Hematopoietic multipotent progenitor cell (in vitro differentiated cells): ENCODE data around the gene COX6A2. TPM values are rescaled to one million over a fixed set of nuclear protein-coding genes. Genes with fewer than 3 reads are reported as not detected.
"Not testable (repeated sequence)": the region's sequence is repeated elsewhere in the genome, so short reads cannot be mapped to it uniquely, and the experiment has no call there.

Experiments used
- DNase-seq, 3 donors: peaks; one replicate each; pipeline ENCODE4 v3.0.0-alpha.2; 2011 to 2015; ENCODE audit warnings: low read depth in 2 of 3, low spot score in 2 of 3
- total RNA-seq: library from RNA; depleted of rRNA; stranded (reverse); fragments of >200 nt; gene quantifications from one replicate; pipeline ENCODE4 v1.2.3, GENCODE V29; 2012

COX6A2 gene
- total RNA-seq, 1 donor: not detected

DNA sequence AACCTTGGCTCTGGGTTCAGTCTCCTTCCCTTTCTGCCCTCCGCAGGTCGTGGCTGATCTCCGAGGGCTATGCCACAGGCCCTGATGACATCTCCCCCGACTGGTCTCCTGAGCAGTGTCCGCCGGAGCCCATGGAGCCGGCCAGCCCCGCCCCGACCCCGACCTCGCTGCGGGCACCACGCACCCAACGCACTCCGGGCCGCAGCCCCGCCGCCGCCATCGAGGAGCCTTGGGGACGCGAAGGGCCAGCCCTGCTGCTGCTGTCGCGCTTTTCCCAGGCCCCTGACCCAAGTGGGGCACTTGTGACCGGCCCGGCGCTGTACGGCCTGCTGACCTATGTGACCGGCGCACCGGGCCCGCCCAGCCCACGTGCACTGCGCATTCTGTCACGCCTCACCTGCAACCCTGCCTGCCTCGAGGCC, 36.2 kb upstream of the COX6A2 start:
- DNase-seq: no peak

DNA sequence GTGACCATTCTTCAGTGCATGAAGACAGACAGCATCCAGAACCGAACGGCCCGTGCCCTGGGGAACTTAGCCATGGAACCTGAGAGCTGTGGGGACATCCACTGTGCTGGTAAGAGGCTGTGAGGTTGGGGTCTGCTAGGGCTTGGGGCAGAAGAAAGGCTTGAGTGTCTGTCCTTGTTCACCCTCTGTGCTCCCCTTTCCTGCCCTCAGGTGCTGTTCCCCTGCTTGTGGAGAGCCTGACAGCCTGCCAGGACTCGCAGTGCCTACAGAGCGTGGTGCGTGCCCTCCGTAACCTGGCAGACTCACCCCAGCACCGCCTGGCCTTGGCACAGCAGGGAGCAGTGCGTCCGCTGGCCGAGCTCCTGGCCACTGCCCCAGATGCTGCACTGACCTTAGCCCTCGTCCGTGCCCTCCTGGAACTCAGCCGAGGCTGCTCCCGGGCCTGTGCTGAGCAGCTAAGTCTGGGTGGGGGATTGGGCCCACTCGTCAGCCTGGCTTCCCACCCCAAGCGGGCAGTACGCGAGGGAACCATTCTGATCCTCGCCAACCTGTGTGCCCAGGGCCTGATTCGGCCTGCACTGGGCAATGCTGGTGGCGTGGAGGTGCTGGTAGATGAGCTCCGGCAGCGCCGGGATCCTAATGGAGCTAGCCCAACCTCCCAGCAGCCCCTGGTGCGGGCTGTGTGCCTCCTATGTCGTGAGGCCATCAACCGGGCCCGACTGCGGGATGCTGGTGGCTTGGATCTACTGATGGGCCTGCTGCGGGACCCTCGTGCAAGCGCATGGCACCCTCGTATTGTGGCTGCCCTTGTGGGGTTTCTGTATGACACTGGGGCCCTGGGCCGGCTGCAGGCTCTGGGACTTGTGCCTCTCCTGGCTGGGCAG, 34.0 kb upstream of the COX6A2 start:
- DNase-seq: no peak

- DNase-seq: no peak
These were observed 33.2 kb upstream of the COX6A2 start for GRCh38 chr16:31461201-31461920.

- DNase-seq: peak in 2 of 3 donors; percentile 50 to 74
These were observed 32.4 kb upstream of the COX6A2 start for GRCh38 chr16:31460582-31461002.

- DNase-seq: peak in 2 of 3 donors; percentile 98 to 99
These were observed 31.8 kb upstream of the COX6A2 start for GRCh38 chr16:31459687-31460581.

GRCh38 chr16:31458844-31459686, 30.9 kb upstream of the COX6A2 start, which contains the start of gene ARMC5:
TSS of gene ARMC5 (plus strand) at chr16:31459501. CDS start at chr16:31459525, 24 bp downstream.
- DNase-seq: peak; percentile 98 to 99 (median 98)

- peak; percentile 32 to 89 (median 72) for DNase-seq
These were observed 30.1 kb upstream of the COX6A2 start for GRCh38 chr16:31458073-31458843.

DNA sequence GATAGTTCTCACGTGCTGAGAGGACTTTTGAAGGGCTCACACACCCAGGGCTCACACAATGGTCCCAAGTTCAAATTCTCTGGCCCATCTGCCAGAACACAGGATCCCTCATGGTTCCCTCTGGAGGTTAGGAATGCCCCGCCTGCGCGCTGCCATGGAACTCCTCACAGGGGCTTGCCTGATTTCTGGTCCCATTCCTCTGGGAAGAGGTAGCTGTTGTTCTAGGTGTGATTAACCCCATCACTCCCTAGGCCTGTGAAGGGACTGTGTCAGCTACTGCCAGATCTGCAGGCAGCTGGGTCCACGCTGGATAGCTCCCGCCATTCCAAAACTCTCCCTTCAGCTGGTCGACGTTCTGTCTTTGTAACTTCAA, 28.8 kb upstream of the COX6A2 start:
- DNase-seq: no peak

DNA sequence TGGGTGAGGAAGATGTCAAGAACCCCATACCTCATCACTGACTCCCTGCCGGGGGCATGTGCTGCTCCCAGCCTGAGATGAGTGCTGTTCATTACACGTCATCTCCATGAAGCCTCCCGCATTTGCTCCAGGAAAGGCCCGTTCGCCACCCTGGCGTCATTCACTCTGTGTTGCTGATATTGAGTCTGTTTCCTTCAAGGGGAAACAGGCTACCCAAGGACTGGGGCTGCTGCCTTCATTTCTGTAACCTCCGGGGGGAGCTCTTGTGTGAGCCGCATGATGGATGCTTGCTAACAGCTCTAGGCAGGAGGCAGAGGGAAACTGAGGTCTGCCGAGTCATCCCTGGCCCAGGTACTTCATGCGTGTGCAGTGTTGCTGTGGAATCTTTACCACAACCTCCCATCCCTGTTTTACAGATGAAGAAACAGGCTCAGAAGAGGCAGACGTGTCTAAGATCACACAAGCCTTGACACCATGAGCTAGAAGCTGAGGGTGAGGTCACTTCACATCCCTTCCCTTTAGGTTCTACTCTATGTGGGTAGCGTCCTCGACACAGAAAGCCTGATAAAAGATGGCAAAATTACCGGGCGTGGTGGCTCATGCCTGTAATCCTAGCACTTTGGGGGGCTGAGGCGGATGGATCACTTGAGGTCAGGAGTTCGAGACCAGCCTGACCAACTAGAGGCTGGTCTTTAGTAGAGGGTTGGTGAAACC, 27.6 kb upstream of the COX6A2 start:
- peak in 2 of 3 donors; percentile 49 to 60 for DNase-seq

DNA sequence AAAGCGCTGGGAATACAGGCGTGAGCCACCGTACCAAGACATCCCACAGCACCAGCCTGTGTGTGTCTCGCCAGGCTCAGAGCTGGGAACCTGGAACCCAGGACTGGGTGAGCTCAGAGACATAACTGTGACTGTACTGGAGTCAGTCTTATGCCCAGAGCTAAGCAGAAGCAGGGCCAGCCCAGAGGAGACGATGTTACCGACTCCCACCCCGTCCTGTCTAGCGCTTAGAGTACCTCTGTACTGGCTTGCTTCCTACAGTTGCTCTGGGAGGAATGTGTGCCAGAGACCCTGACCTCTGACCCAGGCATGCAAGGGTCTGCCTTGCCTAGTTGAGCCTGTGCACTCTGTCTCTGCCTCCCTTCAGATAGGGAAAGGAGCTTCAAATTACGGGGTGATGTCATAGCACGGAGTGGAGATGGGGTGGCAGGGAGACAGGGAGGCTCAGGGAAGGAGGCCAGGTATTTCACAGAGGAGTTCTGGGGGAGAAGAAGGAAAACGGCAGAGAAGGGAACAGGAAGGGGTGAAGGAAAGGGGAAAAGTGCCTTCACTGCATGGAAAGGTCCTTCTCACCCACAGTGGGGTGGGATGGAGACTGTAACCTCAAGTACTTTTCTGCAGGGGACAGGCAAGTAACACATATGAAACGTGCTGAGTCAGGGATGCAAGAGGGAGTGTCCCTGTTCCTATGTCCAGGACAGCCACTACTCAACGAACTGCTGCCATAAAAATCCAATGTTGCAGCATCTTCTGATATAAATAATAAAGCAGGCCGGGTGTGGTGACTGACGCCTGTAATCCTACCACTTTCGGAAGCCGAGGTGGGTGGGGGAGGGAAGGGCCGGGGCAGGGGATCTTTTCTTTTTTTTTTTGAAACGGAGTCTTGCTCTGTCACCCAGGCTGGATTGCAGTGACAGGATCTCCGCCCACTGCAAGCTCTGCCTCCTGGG, 25.4 kb upstream of the COX6A2 start:
- DNase-seq: peak in 1 of 3 donors; percentile 48

- no peak for DNase-seq
These were observed 24.5 kb upstream of the COX6A2 start for GRCh38 chr16:31452631-31453106.

DNA sequence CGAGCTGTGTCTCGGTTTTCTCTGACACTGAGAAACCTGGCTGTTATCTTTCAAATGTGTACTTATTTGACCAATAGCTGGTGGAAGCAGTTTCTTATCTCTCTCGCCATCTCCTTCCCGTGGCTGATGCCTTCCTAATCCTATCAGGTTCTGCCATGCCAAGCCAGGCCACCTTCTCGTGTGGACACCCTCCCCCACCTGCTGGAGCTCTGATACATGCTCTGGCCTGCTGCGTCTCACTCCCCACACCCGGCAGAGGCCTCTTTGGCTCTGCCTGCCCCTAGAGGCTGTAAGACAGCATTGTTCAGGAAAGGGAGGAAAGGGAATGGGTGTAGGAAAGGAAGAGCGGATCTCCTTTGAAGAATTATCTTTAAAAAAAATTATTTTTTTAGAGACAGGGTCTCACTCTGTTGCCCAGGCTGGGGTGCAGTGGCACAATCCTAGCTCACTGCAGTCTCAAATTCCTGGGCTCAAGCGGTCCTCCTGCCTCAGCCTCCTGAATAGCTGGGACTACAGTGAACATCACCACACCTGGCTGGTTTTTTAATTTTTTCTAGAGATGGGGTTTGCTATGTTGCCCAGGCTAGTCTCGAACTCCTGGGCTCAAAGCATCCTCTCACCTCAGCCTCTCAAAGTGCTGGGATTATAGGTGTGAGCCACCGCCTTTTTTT, 23.7 kb upstream of the COX6A2 start:
- peak in 1 of 3 donors; percentile 47 for DNase-seq

DNA sequence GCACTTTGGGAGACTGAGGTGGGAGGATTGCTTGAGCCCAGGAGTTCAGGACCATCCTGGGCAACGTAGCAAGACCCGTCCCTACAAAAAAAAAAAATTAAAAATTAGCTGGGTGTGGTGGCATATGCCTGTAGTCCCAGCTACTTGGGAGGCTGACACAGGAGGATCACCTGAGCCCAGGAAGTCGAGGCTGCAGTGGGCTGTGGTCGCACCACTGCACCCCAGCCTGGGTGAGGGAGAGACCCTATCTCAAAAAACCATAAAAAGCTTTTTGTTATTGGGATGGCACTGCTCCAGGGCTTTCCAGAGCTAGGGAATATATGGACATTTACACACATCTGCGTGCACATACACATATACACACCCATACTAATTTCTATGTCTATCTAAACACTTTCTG, 23.0 kb upstream of the COX6A2 start:
- no peak for DNase-seq

DNA sequence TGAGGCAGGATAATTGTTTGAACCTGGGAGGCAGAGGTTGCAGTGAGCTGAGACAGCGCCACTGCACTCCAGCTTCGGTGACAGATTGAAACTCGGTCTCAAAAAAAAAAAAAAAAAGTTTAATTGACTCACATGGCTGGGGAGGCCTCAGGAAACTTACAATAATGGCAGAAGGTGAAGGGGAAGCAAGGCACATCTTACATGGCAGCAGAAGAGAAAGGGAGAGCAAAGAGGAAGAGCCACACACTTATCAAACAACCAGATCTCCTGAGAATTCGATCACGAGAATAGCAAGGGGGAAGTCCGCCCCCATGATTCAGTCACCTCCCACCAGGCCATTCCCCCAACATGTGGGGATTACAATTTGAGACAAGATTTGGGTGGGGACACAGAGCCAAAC, 17.8 kb upstream of the COX6A2 start:
- not testable (repeated sequence) for DNase-seq

DNA sequence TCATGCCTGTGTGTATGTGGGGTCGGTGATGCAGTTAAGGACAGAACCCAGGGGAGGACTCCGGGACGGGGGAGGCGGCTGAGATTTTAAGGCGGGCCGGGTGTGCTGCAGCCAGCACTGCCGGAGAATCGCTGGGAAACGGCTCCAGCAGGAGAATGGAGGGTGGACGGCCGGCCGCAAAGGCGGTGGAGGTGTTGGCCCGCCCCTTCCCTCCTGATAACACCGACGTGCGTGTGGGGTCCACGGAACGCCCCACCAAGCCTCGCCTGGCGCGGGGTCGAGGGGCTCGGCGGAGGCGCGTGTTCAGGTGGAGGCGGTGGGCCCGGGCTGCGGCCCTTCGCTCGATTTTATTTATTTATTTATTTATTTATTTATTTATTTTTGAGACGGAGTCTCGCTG, 13.8 kb upstream of the COX6A2 start:
- no peak for DNase-seq

GRCh38 chr16:31440516-31441184, 12.5 kb upstream of the COX6A2 start:
- no peak for DNase-seq
